ENCODE measurements around the gene EPN3.

DNA sequence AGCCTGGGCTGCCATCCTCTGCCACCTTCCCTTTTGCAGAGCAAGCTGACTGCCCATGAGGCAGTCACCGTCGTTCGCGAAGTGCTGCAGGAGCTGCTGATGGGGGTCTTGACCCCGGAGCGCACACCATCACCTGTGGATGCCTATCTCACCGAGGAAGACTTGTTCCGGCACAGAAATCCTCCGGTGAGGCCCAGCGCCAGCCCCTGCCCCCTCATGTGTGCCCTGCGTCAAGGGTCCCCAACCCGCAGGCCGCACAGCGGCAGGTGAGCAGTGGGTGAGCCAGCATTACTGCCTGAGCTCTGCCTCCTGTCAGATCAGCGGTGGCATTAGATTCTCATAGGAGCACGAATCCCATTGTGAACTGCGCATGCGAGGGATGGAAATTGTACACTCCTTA lies 7.7 kb upstream of the EPN3 start:
- TF ChIP-seq, protein P1, sequence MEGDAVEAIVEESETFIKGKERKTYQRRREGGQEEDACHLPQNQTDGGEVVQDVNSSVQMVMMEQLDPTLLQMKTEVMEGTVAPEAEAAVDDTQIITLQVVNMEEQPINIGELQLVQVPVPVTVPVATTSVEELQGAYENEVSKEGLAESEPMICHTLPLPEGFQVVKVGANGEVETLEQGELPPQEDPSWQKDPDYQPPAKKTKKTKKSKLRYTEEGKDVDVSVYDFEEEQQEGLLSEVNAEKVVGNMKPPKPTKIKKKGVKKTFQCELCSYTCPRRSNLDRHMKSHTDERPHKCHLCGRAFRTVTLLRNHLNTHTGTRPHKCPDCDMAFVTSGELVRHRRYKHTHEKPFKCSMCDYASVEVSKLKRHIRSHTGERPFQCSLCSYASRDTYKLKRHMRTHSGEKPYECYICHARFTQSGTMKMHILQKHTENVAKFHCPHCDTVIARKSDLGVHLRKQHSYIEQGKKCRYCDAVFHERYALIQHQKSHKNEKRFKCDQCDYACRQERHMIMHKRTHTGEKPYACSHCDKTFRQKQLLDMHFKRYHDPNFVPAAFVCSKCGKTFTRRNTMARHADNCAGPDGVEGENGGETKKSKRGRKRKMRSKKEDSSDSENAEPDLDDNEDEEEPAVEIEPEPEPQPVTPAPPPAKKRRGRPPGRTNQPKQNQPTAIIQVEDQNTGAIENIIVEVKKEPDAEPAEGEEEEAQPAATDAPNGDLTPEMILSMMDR (IDR thresholded peaks at IDR 0.05; ENCODE audit: poor library complexity, severe bottlenecking): no peak
- TF ChIP-seq SMC3 (conservative IDR thresholded peaks at IDR 0.05; ENCODE audit: poor library complexity) (no peak), POLR2AphosphoS5 (IDR thresholded peaks at IDR 0.05) (no peak), EP300 (conservative IDR thresholded peaks at IDR 0.05; ENCODE audit: poor library complexity, severe bottlenecking) (no peak)
